Stimulated activated CD8-positive, alpha-beta memory T cell treated with anti-CD3 and anti-CD28 coated beads, Interleukin-7, amount 100 ng/mL, for 48 hours (primary cell): ENCODE results near the gene LRP5.

ENCODE experiments used
- DNase-seq, 2 donors: peaks; one replicate each; pipeline ENCODE4 v3.0.0-alpha.2; 2020; ENCODE audit warnings: low read depth in 1 of 2; ENCODE audit errors: extremely low read depth in 1 of 2

The LRP5 gene

GRCh38 chr11:68328374-68329091, 16.1 kb downstream of the LRP5 start:
- DNase-seq = no peak

- no peak for DNase-seq
These were observed 17.1 kb downstream of the LRP5 start for GRCh38 chr11:68329536-68329935.

- no peak for DNase-seq
These were observed 17.7 kb downstream of the LRP5 start for GRCh38 chr11:68329978-68330699.

- no peak for DNase-seq
These were observed 18.4 kb downstream of the LRP5 start for GRCh38 chr11:68330700-68331337.

GRCh38 chr11:68331338-68331947, 19.1 kb downstream of the LRP5 start:
- DNase-seq = no peak

- no peak for DNase-seq
These were observed 19.8 kb downstream of the LRP5 start for GRCh38 chr11:68332186-68332585.

GRCh38 chr11:68333173-68333572, 20.8 kb downstream of the LRP5 start:
- no peak for DNase-seq

GRCh38 chr11:68334923-68335322, 22.5 kb downstream of the LRP5 start:
- DNase-seq = no peak

GRCh38 chr11:68335683-68336082, 23.3 kb downstream of the LRP5 start:
- DNase-seq = no peak

GRCh38 chr11:68336716-68337115, 24.3 kb downstream of the LRP5 start:
- DNase-seq = no peak

GRCh38 chr11:68337399-68337835, 25.0 kb downstream of the LRP5 start:
- DNase-seq = no peak

- no peak for DNase-seq
These were observed 25.8 kb downstream of the LRP5 start for GRCh38 chr11:68338051-68338780.

- no peak for DNase-seq
These were observed 27.8 kb downstream of the LRP5 start for GRCh38 chr11:68340003-68340767.

- no peak for DNase-seq
These were observed 28.6 kb downstream of the LRP5 start for GRCh38 chr11:68340784-68341556.

GRCh38 chr11:68341557-68342458, 29.4 kb downstream of the LRP5 start:
- DNase-seq = no peak

GRCh38 chr11:68342459-68343158, 30.2 kb downstream of the LRP5 start:
- no peak for DNase-seq

GRCh38 chr11:68343761-68344256, 31.4 kb downstream of the LRP5 start:
- no peak for DNase-seq
